Measurements from ENCODE around the gene NABP1.

GRCh38 chr2:191636235-191636543 is 41.7 kb upstream of the NABP1 start:
- TF ChIP-seq CTCF (IDR thresholded peaks at IDR 0.05; ENCODE audit: borderline replicate concordance, extremely low read depth, low read length, poor library complexity, severe bottlenecking): no peak
- TF ChIP-seq EZH2 (IDR thresholded peaks at IDR 0.05; ENCODE audit: borderline replicate concordance, low read depth, low read length, severe bottlenecking): no peak
